Fibroblast of mammary gland (primary cell): ENCODE data around the gene ANKRD42.
A peak's percentile ranks its signal among the peaks of the same experiment; 100 is the strongest.

Experiments
- DNase-seq: peaks from one replicate; pipeline ENCODE4 v3.0.0-alpha.2; 2010; ENCODE audit warnings: low read depth
- H3K4me3 ChIP-seq: 2 replicates; pipeline ENCODE4 v1.5.1; 2011; ENCODE audit warnings: low read depth, mild to moderate bottlenecking, low read length, moderate library complexity; ENCODE audit not compliant: control insufficient read depth
- CTCF ChIP-seq: conservative IDR thresholded peaks from 2 replicates; pipeline ENCODE4 v1.5.1; 2011; ENCODE audit warnings: low read depth, low read length, inconsistent platforms; ENCODE audit not compliant: control insufficient read depth, insufficient read depth

ANKRD42 gene

GRCh38 chr11:83272627-83273026 lies 79.1 kb downstream of the ANKRD42 start:
- no peak overlapping the region for H3K4me3 ChIP-seq
- peak; percentile 76 for DNase-seq
- TF ChIP-seq CTCF, result no peak

GRCh38 chr11:83275888-83276641 lies 82.6 kb downstream of the ANKRD42 start:
- H3K4me3 ChIP-seq, result no peak overlapping the region
- DNase-seq, result no peak
- TF ChIP-seq CTCF, result no peak

GRCh38 chr11:83278351-83278750 lies 84.8 kb downstream of the ANKRD42 start:
- no peak for TF ChIP-seq CTCF
- H3K4me3 ChIP-seq, result no peak overlapping the region
- peak; percentile 28 for DNase-seq

- no peak for TF ChIP-seq CTCF
- DNase-seq, result no peak
- H3K4me3 ChIP-seq, result no peak overlapping the region
Measured at GRCh38 chr11:83280256-83280655, 86.7 kb downstream of the ANKRD42 start.

GRCh38 chr11:83282084-83282716 lies 88.7 kb downstream of the ANKRD42 start:
- no peak for DNase-seq
- TF ChIP-seq CTCF, result no peak
- H3K4me3 ChIP-seq, result no peak overlapping the region

- TF ChIP-seq CTCF, result no peak
- DNase-seq, result no peak
- peak overlapping the region; percentile 96 for H3K4me3 ChIP-seq
Measured at GRCh38 chr11:83284501-83285150, 91.1 kb downstream of the ANKRD42 start.
